Measurements from ENCODE around the gene NCAM2. TPM values are rescaled to one million over a fixed set of nuclear protein-coding genes. Genes with fewer than 3 reads are reported as not detected.

Gene NCAM2
- total RNA-seq, 1 donor from 2014 or later, result 15.9 TPM

DNA sequence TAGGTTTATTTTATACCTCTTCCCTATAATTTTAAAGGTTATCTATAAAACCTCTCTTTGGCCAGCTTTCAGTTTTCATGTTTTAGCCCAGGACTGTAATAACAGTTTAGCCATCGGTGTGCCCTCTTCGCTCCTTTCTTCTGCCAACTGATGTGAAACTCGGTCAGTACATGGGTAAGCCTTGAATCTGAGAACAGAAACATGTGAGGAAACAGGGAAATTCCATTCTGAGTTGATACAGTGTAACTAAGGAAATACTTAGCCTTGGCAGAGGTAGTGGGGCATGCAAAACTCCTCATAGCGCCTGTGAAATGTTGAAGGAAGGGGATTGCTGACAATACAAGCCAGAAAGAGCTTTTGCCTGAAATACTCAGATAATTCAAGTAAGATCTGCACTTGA, 465.2 kb downstream of the NCAM2 start:
- ATAC-seq (no peak), DNase-seq (no peak)
- intact Hi-C loops (cut with DNase I), result no loop called here
- H3K4me1 ChIP-seq, result no peaks in the 10 kb centered on the region
- H3K9me3 ChIP-seq, result no peaks in the 10 kb centered on the region
- TF ChIP-seq, protein P1, sequence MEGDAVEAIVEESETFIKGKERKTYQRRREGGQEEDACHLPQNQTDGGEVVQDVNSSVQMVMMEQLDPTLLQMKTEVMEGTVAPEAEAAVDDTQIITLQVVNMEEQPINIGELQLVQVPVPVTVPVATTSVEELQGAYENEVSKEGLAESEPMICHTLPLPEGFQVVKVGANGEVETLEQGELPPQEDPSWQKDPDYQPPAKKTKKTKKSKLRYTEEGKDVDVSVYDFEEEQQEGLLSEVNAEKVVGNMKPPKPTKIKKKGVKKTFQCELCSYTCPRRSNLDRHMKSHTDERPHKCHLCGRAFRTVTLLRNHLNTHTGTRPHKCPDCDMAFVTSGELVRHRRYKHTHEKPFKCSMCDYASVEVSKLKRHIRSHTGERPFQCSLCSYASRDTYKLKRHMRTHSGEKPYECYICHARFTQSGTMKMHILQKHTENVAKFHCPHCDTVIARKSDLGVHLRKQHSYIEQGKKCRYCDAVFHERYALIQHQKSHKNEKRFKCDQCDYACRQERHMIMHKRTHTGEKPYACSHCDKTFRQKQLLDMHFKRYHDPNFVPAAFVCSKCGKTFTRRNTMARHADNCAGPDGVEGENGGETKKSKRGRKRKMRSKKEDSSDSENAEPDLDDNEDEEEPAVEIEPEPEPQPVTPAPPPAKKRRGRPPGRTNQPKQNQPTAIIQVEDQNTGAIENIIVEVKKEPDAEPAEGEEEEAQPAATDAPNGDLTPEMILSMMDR (IDR thresholded peaks at IDR 0.05), result no peak
- no peaks in the 10 kb centered on the region for H3K27me3 ChIP-seq
- no peaks in the 10 kb centered on the region for H3K36me3 ChIP-seq
- no peak overlapping the region for H3K4me3 ChIP-seq
- H3K27ac ChIP-seq, result no peak overlapping the region

DNA sequence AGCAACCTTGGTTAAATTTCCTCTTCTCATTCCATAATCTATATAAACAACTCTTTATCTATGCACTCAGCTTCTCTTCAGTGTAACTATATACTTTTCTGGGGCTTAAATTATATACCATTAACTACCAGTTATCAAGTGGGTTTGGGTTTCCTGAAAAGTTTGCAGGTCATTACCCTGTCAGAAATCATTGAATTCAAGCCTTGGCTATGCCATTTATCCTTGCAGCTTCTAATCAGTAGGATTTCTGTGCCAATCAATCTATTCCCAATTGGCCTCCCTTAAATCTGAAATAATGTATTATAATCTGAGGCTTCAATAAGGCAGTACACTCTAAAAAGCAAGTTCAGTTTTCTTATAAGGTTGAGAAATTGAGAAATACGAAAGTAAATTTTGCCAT, 466.5 kb downstream of the NCAM2 start:
- TF ChIP-seq, protein P1 (IDR thresholded peaks at IDR 0.05), result no peak
- no peaks in the 10 kb centered on the region for H3K4me1 ChIP-seq
- H3K4me3 ChIP-seq, result no peak overlapping the region
- ATAC-seq, result no peak
- intact Hi-C loops (cut with DNase I), result no loop called here
- no peak overlapping the region for H3K27ac ChIP-seq
- no peaks in the 10 kb centered on the region for H3K36me3 ChIP-seq
- no peaks in the 10 kb centered on the region for H3K9me3 ChIP-seq
- DNase-seq, result no peak
- no peaks in the 10 kb centered on the region for H3K27me3 ChIP-seq

DNA sequence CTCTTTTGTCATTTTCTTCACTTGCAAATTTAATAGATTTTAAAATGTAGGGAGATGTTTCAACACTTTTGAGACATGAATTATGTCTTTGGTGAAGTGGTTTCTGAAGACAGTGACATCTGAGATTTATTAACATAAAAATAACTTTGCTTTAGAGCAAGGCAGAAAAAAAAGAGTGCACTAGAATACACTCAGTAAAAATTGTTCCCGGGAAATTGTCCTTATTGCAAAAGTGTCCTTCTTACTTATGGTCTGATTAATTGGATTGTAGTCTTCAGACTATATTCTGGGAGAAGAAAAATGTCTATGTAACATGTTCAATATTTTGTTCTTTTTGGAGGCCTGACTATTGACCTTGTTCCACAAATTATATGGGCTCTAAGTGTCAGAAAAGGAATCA, 468.5 kb downstream of the NCAM2 start:
- Histone ChIP-seq H3K4me1 (no peaks in the 10 kb centered on the region), H3K27me3 (no peaks in the 10 kb centered on the region), H3K36me3 (no peaks in the 10 kb centered on the region), H3K27ac (no peak overlapping the region), H3K9me3 (no peaks in the 10 kb centered on the region), H3K4me3 (no peak overlapping the region)
- intact Hi-C loops (cut with DNase I), result no loop called here
- ATAC-seq (no peak), DNase-seq (no peak)
- TF ChIP-seq, protein P1 (IDR thresholded peaks at IDR 0.05), result no peak

DNA sequence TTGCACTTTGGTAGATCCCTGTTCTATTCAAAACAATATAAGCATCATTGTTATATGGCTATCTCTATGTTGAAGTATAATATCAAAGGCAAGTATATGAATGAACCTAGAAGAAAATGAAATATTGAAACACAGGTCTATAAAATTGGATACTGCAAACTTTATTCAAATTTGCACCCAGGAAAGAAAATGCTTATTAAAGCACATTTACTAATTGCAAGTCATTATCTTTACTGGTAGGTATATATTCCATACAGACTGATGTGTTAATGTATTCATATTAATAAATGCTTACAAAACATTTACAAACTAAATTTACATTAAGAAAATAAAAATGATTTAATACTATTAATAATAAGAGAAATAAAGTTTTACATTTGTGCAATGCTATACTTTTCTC, 469.8 kb downstream of the NCAM2 start:
- no peaks in the 10 kb centered on the region for H3K9me3 ChIP-seq
- intact Hi-C loops (cut with DNase I), result no loop called here
- TF ChIP-seq, protein P1 (IDR thresholded peaks at IDR 0.05), result no peak

DNA sequence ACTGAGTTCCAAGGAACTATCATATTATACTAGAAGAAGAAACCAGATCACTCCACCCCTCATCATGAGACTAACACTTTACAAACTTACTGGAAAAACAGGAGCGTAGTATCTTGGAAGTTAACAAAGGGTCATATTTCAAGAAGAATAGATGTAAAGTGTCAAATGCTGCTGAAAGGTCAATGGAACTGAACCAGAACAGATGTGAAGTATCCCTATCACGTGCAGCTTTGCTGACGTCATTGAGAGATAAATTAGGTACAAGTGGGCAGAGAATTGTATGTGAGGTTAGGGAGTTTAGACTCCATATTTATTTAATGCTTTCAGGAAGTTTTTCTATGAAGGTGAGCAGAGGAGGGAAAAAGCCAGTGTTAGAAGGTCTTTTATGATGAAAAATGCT, 483.0 kb downstream of the NCAM2 start:
- no peaks in the 10 kb centered on the region for H3K27me3 ChIP-seq
- TF ChIP-seq, protein P1 (IDR thresholded peaks at IDR 0.05), result no peak
- DNase-seq, result no peak
- intact Hi-C loops (cut with DNase I), result no loop called here
- H3K9me3 ChIP-seq, result no peaks in the 10 kb centered on the region
- no peak overlapping the region for H3K27ac ChIP-seq
- H3K36me3 ChIP-seq, result no peaks in the 10 kb centered on the region
- no peak overlapping the region for H3K4me3 ChIP-seq
- H3K4me1 ChIP-seq, result no peaks in the 10 kb centered on the region
- no peak for ATAC-seq

More for the DNA sequence above, 469.8 kb downstream of the NCAM2 start:
- no peaks in the 10 kb centered on the region for H3K27me3 ChIP-seq
- H3K4me1 ChIP-seq, result no peaks in the 10 kb centered on the region
- no peak for ATAC-seq
- H3K27ac ChIP-seq, result no peak overlapping the region
- DNase-seq, result no peak
- no peaks in the 10 kb centered on the region for H3K36me3 ChIP-seq
- no peak overlapping the region for H3K4me3 ChIP-seq

DNA sequence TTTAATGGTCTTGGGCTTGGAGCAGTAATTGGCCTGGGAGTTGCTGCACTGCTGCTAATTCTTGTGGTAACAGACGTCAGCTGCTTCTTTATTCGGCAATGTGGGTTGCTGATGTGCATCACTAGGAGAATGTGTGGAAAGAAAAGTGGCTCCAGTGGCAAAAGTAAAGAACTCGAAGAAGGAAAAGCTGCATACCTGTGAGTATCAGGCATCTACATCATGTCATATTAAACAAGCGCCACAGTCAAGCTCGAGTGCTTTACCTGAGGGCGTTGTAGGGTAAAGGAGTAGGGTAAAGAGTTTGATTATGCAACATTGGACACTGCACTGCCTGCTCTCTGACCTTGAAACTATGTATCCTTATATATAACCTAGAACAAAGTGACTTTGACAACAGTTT, 510.6 kb downstream of the NCAM2 start:
- no peak overlapping the region for H3K4me3 ChIP-seq
- intact Hi-C loops (cut with DNase I), result no loop called here
- no peaks in the 10 kb centered on the region for H3K36me3 ChIP-seq
- H3K9me3 ChIP-seq, result no peaks in the 10 kb centered on the region
- no peaks in the 10 kb centered on the region for H3K4me1 ChIP-seq
- TF ChIP-seq, protein P1 (IDR thresholded peaks at IDR 0.05), result no peak
- no peak for ATAC-seq
- H3K27me3 ChIP-seq, result no peaks in the 10 kb centered on the region
- H3K27ac ChIP-seq, result no peak overlapping the region
- no peak for DNase-seq
